SU-DHL-6 (cell line): ENCODE data around the gene NPFFR1.

ENCODE experiments used
- EZH2phosphoT487 ChIP-seq: fragments of 200-600 bp; sonication (generic), shearing (Covaris generic); conservative IDR thresholded peaks from 2 replicates; pipeline ENCODE4 v1.6.1; 2018; ENCODE audit warnings: mild to moderate bottlenecking, antibody characterized with exemption, low read length, moderate library complexity, mixed read lengths
- TF ChIP-seq, protein P1 (sequence below): fragments of 200-600 bp; sonication (generic); IDR thresholded peaks from one replicate; pipeline ENCODE4 v1.5.1; 2017; ENCODE audit warnings: antibody characterized with exemption, mild to moderate bottlenecking, low read length, moderate library complexity; ENCODE audit not compliant: insufficient read depth, poor library complexity, severe bottlenecking

DNA sequence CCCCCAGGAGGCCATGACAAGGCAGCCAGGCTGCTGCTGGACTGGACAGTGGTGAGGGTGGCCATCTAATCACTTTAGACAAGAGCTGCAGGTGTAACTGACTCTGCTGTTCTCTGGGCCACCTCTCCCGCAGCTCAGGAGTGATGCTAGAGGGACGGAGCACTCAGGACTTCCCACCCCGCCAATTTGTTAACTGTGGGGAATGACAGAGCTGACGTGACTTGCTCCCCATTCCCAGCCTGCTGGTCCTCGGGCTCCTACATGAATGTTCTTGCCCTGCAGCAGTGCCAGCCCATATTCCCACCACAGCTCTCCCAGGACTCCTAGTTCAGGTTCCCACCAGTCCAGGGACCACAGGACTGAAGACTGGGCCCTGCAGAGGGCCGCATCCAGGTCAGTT, 16.7 kb upstream of the NPFFR1 start:
- TF ChIP-seq, protein P1, sequence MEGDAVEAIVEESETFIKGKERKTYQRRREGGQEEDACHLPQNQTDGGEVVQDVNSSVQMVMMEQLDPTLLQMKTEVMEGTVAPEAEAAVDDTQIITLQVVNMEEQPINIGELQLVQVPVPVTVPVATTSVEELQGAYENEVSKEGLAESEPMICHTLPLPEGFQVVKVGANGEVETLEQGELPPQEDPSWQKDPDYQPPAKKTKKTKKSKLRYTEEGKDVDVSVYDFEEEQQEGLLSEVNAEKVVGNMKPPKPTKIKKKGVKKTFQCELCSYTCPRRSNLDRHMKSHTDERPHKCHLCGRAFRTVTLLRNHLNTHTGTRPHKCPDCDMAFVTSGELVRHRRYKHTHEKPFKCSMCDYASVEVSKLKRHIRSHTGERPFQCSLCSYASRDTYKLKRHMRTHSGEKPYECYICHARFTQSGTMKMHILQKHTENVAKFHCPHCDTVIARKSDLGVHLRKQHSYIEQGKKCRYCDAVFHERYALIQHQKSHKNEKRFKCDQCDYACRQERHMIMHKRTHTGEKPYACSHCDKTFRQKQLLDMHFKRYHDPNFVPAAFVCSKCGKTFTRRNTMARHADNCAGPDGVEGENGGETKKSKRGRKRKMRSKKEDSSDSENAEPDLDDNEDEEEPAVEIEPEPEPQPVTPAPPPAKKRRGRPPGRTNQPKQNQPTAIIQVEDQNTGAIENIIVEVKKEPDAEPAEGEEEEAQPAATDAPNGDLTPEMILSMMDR: no peak
- no peak for TF ChIP-seq EZH2phosphoT487
